HTERT RPE-1 (cell line): ENCODE measurements around the gene ZNF560.
"Not testable (repeated sequence)": the region's sequence is repeated elsewhere in the genome, so short reads cannot be mapped to it uniquely, and the experiment has no call there.

Experiments
- in situ Hi-C: fragments of 300-500 bp; cut with MboI; formaldehyde crosslinking; loops from 4 replicates; pipeline ENCODE4 v1.14.3; 2020; ENCODE audit warnings: low sequenced_read_pairs

Gene ZNF560

DNA sequence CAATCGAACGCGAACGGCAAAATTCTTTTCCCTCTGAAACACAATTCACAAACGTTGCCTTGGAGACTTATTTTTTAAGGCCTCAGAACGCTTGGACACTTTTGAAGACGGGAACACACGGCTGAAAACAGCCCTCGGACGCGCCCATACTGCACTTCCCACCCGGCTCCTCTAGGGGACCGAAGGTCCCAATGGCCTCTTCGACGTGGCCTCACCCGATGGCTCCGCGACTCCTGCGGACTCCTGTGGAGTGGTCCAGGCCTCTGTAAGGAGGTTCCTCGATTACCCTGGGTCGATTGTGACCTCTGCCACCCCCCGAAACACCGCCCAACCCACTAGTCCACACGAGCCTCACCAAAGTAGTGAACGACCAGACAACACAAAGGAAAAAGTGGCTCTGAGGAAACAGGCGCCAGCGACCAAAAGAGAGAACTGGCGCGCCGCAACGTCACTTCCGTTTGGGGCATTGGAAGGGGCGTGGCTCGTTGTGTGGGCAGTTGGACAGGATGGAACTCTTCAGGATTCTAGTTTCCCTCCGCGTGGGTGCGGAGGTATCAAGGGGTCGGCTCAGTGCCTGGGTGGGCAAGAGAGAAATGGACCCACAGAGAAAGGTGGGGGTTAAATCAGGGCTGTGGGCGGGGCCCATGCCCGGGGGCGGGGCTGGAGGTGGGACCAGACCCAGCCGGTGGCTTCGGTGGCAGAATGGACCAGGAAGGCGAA, at the start of gene ZNF560:
Gene ZNF560 (minus strand): TSS at position 434 of the 720 bp plus-strand sequence. CDS start 23,303 bp downstream, outside the sequence.
- in situ Hi-C loops, result no loop called here

DNA sequence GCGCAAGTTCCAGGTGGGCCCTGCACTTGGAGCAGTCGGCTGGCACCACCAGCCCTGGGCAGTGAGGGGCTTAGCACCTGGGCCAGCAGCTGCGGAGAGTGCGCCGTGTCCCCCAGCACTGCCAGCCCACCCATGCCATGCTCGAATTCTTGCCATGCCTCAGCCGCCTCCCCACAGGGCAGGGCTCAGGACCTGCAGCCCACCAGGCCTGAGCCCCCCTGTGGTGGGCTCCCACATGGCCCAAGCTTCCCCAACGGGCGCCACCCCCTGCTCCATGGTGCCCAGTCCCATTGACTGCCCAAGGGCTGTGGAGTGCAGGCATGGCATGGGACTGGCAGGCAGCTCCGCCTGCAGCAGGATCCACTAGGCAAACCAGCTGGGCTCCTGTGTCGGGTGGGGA, 49.5 kb upstream of the ZNF560 start:
- in situ Hi-C loops, result no loop called here

DNA sequence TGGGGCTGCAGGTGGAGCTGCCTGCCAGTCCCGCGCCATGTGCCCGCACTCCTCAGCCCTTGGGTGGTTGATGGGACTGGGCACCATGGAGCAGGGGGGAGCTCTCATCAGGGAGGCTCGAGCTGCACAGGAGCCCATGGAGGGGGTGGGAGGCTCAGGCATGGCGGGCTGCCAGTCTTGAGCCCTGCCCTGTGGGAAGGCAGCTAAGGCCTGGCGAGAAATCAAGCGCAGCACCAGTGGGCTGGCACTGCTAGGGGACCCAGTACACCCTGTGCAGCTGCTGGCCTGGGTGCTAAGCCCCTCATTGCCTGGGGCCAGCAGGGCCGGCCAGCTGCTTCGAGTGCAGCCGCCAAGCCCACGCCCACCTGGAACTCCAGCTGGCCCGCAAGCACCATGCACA, 42.9 kb upstream of the ZNF560 start:
- in situ Hi-C loops, result not testable (repeated sequence)

DNA sequence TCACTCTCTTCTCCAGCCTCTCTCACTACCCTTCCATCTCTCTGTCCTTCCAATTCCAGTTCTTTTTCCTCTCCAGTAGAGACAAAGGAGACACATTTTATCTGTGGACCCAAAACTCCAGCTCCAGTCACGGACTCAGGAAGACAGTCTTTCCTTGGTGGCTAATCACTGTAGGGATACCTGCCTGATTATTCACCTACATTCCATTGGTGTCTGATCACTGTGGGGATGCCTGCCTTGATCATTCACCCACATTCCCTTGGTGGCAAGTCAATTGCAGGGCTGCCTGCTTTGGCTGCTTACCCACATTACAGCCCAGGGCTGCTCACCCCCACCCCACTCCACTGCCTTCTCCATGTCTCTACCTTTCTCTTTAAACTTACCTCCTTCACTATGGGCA, 41.5 kb upstream of the ZNF560 start:
- in situ Hi-C loops, result not testable (repeated sequence)

DNA sequence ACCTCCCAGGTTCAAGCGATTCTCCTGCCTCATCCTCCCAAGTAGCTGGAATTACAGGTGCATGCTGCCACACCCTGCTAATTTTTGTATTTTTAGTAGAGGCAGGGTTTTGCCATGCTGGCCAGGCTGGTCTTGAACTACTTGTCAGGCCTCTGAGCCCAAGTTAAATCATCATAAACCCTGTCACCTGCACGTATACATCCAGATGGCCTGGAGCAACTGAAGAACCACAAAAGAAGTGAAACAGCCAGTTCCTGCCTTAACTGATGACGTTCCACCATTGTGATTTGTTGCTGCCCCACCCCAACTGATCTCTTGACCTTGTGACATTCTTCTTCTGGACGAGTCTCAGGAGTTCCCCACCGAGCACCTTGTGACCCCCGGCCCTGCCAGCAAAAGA, 40.8 kb upstream of the ZNF560 start:
- in situ Hi-C loops, result not testable (repeated sequence)

DNA sequence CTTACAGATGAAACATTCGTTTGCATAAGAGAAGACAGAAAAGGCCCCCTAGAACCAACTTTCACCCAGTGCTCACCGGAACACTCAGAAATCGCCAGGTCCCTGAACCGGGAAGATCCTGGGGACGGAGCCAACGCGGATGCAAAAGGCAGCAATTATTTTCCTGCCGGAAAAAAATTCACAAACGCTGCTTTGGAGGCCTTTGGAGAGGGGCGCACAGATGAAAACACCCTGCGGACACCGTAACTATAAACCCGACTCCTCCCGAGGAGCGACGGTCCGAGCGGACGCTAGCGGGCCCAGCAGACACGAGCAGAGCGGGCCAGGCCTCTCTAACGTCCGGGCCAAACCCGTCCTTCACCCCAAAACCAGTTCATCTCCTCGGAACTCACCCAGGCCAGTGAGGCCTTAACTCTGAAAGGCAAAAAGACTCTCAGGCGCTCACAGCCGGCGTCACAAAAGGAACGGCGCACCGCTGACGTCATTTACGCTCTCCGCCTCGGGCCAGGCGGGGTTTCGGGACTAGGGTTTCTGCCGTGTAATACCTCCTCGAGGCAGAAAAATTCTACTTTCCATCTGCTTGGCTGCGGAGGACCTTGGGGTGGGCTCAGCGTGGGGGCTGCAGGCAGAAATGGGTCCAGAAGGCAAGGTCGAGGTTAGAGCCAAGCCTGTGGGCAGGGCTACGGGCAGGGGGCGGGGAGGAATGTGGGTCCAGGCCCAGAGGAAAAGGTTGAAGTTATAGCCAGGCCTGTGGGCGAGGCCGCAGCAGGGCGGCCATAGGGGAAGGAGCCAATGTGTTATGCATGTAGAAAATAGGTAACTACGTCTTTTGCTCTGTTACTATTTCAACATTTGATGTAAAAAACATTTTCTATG, 40.0 kb upstream of the ZNF560 start, which contains the start of gene ZNF426:
Gene ZNF426 (minus strand): TSS at position 463 of the 876 bp plus-strand sequence. CDS start 2,413 bp downstream, outside the sequence.
- in situ Hi-C loops, result no loop called here

DNA sequence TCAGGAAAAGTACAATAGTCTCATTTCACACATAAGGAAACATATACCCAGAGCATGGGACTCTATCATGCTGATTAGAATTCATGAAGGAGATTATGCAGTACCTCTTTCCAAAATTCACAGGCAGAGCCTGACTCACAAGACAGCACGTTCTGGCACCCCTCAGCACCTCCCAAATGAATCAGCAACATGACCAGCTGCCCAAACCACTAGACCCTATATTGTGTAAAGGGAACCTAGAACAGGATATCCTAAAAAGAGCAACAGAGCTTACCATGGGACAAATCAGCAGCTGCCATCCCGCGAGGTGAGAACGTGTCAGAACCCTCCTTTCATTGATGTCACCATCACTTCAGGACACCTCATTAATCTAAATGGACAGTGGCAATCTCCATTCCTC, 37.5 kb upstream of the ZNF560 start:
- in situ Hi-C loops, result no loop called here

DNA sequence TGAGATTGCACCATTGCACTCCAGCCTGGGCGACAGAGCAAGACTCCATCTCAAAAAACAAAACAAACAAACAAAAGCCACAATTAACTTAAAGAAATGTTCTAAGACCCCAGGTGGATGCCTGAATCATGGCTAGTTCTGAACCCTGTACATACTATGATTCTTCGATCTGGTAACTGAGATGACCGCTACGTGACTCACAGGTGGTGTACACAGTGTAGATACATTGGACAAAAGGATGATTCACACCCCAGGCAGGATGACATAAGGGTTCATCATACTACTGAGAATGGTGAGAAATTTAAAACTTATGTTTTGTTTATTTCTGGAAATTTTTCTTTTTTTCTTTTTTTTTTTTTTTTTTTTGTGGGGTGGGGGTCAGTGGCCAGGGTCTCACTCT, 33.5 kb upstream of the ZNF560 start:
- in situ Hi-C loops, result no loop called here

DNA sequence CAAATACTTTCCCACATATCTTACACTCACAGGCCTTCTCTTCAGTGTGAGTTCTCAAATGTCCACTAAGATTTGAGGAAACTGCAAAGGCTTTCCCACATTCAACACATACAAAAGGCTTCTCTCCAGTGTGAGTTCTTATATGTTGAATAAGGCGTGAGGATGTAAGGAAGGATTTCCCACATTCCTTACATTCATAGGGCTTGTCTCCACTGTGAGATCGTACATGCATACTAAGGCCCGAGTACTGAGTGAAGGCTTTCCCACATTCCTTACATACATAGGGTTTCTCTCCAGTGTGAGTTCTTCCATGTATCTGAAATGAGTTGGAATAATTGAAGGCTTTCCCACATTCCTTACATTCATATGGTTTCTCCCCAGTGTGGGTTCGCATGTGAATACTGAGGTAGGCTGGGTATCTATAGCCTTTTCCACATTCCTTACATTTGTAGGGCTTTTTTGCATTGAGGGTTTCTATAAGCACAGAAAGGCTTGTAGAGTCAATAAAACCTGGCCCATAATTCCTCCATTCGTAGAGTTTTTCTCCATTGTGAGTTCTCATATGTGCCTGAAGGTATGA, 30.4 kb upstream of the ZNF560 start:
- in situ Hi-C loops, result no loop called here

DNA sequence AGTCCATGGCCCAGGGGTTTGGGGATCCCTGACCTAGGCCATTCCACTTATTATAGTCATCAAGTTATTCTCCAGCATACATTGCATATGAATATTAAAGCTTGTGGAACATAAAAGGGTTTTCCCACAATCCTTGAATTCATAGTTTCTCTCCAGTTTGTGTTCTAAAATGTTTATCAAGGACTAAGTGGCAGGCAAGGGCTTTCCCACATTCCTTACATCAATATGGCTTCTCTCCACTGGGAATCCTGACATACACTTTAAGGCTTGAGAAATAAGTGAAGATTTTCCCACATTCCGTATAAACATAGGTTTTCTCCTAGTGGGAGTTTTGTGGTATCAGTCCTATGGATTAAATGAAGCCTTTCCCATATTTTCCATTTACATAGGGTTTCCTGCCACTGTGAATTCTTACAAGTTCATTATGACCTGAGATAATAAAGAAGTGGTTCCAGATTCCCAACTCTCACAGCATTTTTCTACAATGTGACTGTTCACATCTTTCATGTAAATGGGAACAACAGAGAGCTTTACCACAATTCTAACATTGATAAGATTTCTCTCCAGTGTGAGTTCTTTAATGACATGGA, 25.6 kb upstream of the ZNF560 start:
- in situ Hi-C loops, result no loop called here

DNA sequence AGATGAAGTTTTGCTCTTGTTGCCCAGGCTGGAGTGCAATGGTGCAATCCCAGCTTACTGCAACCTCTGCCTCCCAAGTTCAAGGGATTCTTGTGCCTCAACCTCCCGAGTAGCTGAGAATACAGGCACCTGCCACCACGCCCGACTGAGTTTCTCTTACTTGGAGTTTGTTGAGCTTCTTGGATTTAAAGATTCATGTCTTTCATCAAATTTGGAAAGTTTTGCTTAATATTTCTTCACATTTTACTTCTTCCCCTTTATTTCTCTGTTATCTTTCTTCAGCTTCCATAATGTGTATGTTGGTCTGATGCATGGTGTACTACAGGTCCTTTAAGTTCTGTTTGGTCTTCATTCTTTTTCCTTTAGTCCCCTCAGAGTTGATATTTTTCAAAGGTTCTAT, 8.9 kb upstream of the ZNF560 start:
- in situ Hi-C loops, result no loop called here

DNA sequence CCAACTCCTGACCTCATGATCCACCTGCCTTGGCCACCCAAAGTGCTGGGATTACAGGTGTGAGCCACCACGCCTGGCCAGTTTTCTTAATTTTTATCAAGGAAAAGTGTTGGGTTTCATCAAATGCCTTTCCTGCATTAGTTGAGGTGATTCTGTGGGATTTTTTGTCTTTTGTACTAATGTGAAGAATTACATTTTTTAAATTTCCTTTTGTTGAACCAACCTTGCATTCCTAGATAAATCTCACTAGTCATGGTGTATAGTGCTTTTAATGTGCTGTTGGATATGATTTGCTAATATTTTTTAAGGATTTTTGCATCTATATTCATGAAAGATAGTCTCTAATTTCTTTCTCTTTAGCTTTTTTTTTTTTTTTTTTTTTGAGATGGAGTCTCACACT, 2.4 kb upstream of the ZNF560 start:
- in situ Hi-C loops, result no loop called here

DNA sequence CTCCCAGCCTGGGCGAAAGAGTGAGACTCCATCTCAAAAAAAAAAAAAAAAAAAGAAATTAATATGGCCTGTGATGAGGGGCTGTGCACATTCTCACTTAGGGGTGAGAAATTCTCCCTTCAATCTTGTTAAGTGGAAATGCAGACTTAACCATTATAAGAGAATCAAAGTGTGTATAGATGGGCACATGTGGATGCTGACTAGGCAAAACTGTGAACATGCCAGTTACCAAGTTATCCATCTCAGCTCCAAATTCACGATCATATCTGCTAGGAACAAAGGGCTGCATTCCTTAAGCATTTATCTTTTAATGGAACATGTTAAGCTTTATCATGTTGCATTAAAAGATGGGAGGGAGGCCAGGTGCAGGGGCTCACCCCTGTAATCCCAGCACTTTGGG, 4.3 kb downstream of the ZNF560 start:
- in situ Hi-C loops, result no loop called here

DNA sequence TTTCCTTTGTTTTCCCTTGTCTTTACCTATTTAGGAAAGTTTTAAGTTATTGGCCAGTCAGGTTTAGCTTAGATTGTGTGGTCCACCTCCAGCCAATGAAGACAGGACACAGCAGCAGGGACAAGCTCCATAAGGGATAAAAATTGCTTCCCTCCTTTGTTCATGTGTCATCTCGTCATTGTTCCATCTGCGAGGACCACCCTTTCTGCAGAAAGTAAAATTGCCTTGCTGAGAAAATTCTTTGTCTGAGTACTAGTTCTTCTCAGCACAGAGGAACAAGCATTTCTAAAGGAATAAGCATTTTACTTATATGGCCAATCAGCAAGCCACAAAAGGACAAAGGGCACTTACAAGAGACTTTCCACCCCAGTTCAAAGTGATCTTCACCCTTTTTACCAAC, 11.4 kb downstream of the ZNF560 start:
- in situ Hi-C loops, result no loop called here

DNA sequence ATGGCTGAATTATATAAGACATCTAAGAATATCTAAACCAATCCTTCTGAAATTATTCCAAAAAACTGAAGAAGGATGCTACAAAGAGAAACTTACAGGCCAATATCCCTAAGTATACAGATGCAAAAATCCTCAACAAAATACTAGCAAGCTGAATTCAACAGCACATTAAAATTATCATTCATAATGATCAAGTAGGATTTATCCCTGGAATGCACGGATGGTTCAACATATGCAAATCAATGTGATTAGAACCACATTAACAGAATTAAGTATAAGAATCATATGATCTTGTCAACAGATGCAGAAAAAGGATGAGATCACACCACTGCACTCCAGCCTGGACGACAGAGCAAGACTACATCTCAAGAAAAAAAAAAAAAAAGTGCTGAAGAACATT, 13.3 kb downstream of the ZNF560 start:
- in situ Hi-C loops, result no loop called here

DNA sequence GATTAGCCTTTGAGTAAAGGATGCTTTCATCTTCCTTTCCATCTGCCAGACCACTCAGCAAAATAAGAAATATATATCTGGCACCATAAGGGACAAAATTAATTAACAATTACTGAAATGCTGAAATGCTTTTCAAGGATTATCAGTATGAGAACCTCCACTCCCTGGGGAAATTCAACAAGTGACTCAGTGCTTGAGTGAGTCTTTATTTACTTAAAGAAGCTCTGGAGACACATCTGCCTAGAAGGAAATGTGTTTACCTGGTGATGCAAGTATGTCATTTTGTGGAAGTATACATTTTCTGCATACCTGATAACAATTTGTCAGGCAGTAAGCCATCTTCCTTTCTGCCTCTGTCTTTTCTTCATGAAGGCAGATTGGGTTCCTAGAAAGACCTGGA, 23.4 kb downstream of the ZNF560 start:
- in situ Hi-C loops, result no loop called here

DNA sequence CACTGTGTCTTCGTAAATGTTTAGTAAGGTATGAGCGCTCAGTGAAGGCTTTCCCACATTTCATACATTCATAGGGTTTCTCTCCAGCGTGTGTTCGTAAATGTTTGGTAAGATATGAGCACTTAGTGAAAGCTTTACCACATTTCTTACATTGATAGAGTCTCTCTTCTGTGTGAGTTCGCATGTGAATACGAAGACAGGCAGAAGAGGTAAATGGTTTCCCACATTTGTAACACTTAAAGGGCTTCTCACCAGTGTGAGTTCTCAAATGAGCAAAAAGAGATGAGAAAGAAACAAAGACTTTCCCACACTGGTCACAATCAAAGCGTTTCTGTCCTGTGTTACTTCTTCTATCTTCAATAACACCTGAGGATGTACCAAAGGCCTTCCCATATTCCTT, 31.3 kb downstream of the ZNF560 start:
- in situ Hi-C loops, result no loop called here

DNA sequence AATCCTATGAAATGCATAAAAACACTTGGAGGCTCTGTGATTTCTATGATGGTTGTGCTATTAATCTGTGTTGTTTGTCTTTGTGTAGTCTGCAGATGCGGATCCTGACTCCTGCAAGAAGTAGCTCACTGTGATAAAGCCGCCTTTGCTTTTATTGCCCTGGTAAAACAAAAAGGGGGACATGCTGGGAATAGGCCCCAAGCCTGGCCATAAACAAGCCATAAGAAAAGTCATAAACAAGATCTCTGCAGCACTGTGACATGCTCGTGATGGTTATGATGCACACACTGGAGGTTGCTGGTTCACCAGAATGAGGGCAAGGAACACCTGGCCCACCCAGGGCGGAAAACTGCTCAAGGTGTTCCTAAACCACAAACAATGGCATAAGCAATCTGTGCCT, 36.5 kb downstream of the ZNF560 start:
- in situ Hi-C loops, result no loop called here

DNA sequence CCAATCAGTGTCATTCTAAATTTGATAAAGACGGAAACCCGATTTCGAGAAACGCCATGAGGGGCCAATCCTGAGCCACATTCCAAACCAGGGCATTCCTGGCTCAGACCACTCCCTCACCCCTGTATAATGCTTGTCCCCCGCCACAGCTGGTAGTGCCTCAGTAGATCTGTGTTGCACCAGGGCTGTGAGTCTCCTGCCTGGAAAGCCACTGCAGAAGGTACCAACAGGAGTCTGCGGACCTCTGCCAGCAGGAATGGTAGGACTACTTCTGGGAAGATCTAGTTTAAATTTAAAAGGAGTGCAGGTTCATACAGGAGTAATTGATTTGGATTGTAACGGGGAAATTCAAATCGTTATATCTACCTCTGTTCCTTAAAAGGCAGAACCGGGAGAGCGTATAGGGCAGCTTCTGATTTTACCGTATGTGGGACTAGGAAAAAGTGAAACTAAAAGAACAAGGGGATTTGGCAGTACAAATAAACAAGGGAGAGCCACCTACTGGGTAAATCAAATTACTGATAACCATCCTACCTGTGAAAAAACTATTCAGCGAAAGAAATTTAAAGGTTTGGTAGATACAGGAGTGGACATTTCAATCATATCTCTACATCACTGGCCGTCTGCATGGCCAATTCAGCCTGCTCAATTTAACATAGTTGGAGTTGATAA, 42.3 kb downstream of the ZNF560 start:
- in situ Hi-C loops, result no loop called here

DNA sequence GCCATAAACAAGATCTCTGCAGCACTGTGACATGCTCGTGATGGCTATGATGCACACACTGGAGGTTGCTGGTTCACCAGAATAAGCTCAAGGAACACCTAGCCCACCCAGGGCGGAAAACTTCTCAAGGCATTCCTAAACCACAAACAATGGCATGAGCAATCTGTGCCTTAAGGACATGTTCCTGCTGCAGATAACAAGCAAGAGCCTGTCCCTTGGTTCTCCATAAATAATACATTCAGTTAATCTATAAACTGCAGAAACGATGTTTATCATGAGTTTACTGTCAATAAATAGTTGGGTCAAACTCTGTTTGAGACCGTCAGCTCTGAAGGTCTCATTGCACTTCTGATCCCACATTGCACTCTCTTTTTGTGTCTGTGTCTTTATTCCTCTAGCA, 44.5 kb downstream of the ZNF560 start:
- in situ Hi-C loops, result no loop called here

DNA sequence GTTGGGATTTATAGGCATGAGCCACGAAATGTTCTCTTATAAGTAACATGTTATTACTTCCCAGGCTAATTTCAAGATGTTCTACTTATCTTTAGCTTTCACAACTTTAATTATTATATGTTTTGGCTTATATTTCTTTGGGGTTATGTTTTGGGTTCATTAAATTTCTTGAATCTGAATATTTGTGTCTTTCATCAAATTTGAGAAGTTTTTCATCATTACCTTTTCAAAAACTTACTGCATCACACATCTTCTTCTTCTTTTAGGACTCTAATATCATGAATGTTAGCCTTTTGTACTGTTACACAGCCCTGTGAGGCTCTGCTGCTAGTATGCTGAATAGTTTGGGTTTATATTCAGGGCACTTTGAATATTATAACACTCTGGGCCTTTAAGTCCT, 53.4 kb downstream of the ZNF560 start:
- in situ Hi-C loops, result no loop called here
